ENCODE measurements around the gene RALGPS1. TPM values are rescaled to one million over a fixed set of nuclear protein-coding genes. Genes with fewer than 3 reads are reported as not detected.

The RALGPS1 gene
- polyA plus RNA-seq, 2 of the 4 experiments (the other 2 are of a cell fraction) = 5.0 to 7.9 TPM

DNA sequence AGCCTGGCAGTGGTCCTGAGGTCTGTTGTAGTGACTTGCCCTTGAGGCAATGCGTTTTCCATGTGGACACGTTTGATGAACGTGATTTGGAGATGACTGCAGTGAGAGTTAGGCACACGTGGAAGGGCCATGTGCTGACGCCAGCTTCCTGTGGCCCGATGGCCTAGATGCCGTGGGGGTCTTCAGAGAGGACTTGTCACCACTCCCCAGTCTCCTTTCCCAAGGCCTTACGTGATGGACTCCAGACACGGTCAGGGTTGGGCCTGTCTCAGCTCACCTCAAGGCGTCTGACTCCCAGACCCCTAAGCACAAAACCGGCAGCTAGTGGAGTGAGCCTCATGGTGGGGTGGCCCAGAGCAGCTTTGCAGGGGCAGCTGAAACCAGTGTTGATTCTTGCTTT lies 115.0 kb downstream of the RALGPS1 start:
- ATAC-seq (no peak), FAIRE-seq (no peak), DNase-seq (ENCODE audit: low read depth in 1 of 2, low spot score in 1 of 2) (no peak)
- H3K27ac ChIP-seq = no peak overlapping the region
- CTCF ChIA-PET = no interaction called here
- H3K9me3 ChIP-seq = no peaks in the 10 kb centered on the region
- H3K4me1 ChIP-seq = no peaks in the 10 kb centered on the region
- no peak overlapping the region for H3K4me2 ChIP-seq
- H3K4me3 ChIP-seq = no peak overlapping the region
- TF ChIP-seq PHF8 (IDR thresholded peaks at IDR 0.05; ENCODE audit: borderline replicate concordance, low read depth) (no peak), TFCP2L1 (CRISPR knock-in tag; IDR thresholded peaks at IDR 0.05) (no peak)
- POLR2A ChIA-PET = no interaction called here
- 91% methylated on average over 11 of the region's 11 CpGs for WGBS (ENCODE audit: missing lambda C conversion rate)

- Histone ChIP-seq H3K4me1 (no peaks in the 10 kb centered on the region), H3K4me3 (no peak overlapping the region), H3K27ac (no peak overlapping the region), H3K9me3 (no peaks in the 10 kb centered on the region), H3K4me2 (no peak overlapping the region)
- CTCF ChIA-PET = interaction anchor here (1.0 to 1.4 kb wide), 2 partner anchors 10 to 18 kb away, joined by 3 to 4 read pairs; no protein-coding TSS in a partner anchor
- FAIRE-seq (no peak), ATAC-seq (no peak), DNase-seq (ENCODE audit: low read depth in 1 of 2, low spot score in 1 of 2) (no peak)
- POLR2A ChIA-PET = no interaction called here
- 90% methylated on average over 9 of the region's 9 CpGs for WGBS (ENCODE audit: missing lambda C conversion rate)
- TF ChIP-seq SMC3 (IDR thresholded peaks at IDR 0.05) (no peak), USF2 (IDR thresholded peaks at IDR 0.05) (no peak), PHF8 (IDR thresholded peaks at IDR 0.05; ENCODE audit: borderline replicate concordance, low read depth) (no peak), RCOR1 (IDR thresholded peaks at IDR 0.05; ENCODE audit: low read depth, low read length) (no peak), KDM5A (IDR thresholded peaks at IDR 0.05) (no peak), FOSB (CRISPR knock-in tag; IDR thresholded peaks at IDR 0.05) (no peak), ZNF302 (CRISPR knock-in tag; IDR thresholded peaks at IDR 0.05) (no peak), ZSCAN20 (CRISPR knock-in tag; IDR thresholded peaks at IDR 0.05) (no peak), MYC (IDR thresholded peaks at IDR 0.05; ENCODE audit: borderline replicate concordance, low read length) (no peak), ZFP36 (IDR thresholded peaks at IDR 0.05; ENCODE audit: borderline replicate concordance, partially characterized antibody) (no peak), CTCF (IDR thresholded peaks at IDR 0.05) (no peak), NR3C1 (IDR thresholded peaks at IDR 0.05) (no peak), NFE2L2 (conservative IDR thresholded peaks at IDR 0.05; ENCODE audit: low read length) (no peak)
- TF ChIP-seq, protein P1, sequence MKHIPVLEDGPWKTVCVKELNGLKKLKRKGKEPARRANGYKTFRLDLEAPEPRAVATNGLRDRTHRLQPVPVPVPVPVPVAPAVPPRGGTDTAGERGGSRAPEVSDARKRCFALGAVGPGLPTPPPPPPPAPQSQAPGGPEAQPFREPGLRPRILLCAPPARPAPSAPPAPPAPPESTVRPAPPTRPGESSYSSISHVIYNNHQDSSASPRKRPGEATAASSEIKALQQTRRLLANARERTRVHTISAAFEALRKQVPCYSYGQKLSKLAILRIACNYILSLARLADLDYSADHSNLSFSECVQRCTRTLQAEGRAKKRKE (CRISPR knock-in tag; IDR thresholded peaks at IDR 0.05; ENCODE audit: low read depth) = no peak
- TF ChIP-seq, protein P2, sequence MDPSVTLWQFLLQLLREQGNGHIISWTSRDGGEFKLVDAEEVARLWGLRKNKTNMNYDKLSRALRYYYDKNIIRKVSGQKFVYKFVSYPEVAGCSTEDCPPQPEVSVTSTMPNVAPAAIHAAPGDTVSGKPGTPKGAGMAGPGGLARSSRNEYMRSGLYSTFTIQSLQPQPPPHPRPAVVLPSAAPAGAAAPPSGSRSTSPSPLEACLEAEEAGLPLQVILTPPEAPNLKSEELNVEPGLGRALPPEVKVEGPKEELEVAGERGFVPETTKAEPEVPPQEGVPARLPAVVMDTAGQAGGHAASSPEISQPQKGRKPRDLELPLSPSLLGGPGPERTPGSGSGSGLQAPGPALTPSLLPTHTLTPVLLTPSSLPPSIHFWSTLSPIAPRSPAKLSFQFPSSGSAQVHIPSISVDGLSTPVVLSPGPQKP (IDR thresholded peaks at IDR 0.05; ENCODE audit: low read depth, low read length) = no peak
These were observed 116.5 kb downstream of the RALGPS1 start for GRCh38 chr9:127030814-127031740.

- FAIRE-seq (no peak), DNase-seq (ENCODE audit: low read depth in 1 of 2, low spot score in 1 of 2) (no peak), ATAC-seq (no peak)
- H3K4me2 ChIP-seq = no peak overlapping the region
- CTCF ChIA-PET = interaction anchor here (1.0 to 1.4 kb wide), 2 partner anchors 9 to 17 kb away, joined by 3 to 4 read pairs; no protein-coding TSS in a partner anchor
- no peak overlapping the region for H3K4me3 ChIP-seq
- H3K9me3 ChIP-seq = no peaks in the 10 kb centered on the region
- POLR2A ChIA-PET = no interaction called here
- H3K4me1 ChIP-seq = no peaks in the 10 kb centered on the region
- H3K27ac ChIP-seq = no peak overlapping the region
- 73% methylated on average over 4 of the region's 4 CpGs for WGBS (ENCODE audit: missing lambda C conversion rate)
- TF ChIP-seq REST (IDR thresholded peaks at IDR 0.05) = no peak
- TF ChIP-seq ZFP36 (IDR thresholded peaks at IDR 0.05; ENCODE audit: borderline replicate concordance, partially characterized antibody) = no peak
- TF ChIP-seq EP300 (IDR thresholded peaks at IDR 0.05) = no peak
- TF ChIP-seq HMGXB4 (CRISPR knock-in tag; IDR thresholded peaks at IDR 0.05; ENCODE audit: borderline replicate concordance) = no peak
- no peak for TF ChIP-seq MAFK (IDR thresholded peaks at IDR 0.05; ENCODE audit: partially characterized antibody)
These were observed 117.7 kb downstream of the RALGPS1 start for GRCh38 chr9:127032256-127032655.

Data from A549 (cell line).